Measurements from ENCODE around the gene TGFB3.
A peak's percentile ranks its signal among the peaks of the same experiment; 100 is the strongest.

TGFB3 gene

DNA sequence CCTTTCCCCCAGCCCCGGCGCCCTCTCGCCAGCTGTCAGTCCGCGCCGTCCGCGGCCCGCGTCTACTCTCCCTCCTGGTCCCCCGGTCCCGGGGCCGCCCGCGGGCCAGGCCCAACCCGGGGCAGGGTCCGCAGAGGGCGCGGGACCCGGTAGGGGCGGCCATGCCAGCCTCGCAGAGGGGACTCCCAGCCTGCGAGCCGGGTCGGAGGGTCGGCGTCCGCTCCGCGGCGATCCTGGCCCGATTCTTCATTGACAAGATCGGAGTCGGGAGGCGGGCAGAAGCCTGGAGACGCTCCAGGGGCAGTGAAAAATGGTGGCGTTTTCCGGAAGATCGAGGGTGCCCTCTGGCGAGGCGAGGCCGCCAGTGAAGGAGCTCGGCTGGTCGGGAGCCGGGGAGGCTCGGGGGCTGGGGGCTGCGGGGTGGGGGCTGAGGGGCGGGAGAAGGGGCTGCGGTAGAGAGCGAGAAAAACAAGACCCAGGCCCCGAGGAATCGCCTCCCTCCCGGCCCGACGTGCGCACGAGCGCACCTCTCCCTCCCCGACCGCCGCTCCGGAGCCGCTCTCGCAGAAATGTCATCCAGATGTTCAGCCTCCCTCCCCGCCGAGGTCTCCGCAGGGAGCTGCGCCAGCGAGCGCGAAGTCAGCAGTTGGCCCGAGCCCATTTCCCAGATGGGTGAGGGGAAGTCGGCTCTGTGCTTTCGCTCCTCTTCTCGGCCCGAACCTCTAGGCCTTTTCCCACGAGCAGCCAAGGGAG, 647 bp upstream of the TGFB3 start:
- TF ChIP-seq, protein P1, sequence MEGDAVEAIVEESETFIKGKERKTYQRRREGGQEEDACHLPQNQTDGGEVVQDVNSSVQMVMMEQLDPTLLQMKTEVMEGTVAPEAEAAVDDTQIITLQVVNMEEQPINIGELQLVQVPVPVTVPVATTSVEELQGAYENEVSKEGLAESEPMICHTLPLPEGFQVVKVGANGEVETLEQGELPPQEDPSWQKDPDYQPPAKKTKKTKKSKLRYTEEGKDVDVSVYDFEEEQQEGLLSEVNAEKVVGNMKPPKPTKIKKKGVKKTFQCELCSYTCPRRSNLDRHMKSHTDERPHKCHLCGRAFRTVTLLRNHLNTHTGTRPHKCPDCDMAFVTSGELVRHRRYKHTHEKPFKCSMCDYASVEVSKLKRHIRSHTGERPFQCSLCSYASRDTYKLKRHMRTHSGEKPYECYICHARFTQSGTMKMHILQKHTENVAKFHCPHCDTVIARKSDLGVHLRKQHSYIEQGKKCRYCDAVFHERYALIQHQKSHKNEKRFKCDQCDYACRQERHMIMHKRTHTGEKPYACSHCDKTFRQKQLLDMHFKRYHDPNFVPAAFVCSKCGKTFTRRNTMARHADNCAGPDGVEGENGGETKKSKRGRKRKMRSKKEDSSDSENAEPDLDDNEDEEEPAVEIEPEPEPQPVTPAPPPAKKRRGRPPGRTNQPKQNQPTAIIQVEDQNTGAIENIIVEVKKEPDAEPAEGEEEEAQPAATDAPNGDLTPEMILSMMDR (IDR thresholded peaks at IDR 0.05; ENCODE audit: insufficient read depth, low read depth, low read length, missing control alignments): peak; percentile 72
- H3K4me3 ChIP-seq (ENCODE audit: low read depth, low read length): peak overlapping the region; percentile 71
- peak; percentile 81 for DNase-seq (ENCODE audit: low read depth)

DNA sequence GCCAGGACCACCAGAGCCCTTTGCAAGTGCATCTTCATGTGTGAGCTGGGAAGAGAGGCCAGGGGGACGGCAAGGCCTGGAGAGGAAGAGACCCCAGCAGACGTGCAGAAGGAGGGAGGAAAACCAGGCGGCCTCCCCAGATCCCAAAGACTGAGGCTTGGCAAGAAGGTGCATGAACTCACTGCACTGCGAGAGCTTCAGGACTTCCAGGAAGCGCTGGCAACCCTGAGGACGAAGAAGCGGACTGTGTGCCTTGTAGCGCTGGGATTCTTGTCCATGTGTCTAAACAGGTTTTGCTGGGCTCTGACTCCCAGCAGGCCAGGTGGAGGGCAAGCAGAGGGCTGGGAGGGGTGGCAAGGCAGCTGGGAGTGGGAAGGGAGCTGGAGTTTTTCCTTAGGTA, 939 bp downstream of the TGFB3 start:
- TF ChIP-seq, protein P1 (IDR thresholded peaks at IDR 0.05; ENCODE audit: insufficient read depth, low read depth, low read length, missing control alignments): no peak
- H3K4me3 ChIP-seq (ENCODE audit: low read depth, low read length): no peak overlapping the region
- DNase-seq (ENCODE audit: low read depth): no peak

DNA sequence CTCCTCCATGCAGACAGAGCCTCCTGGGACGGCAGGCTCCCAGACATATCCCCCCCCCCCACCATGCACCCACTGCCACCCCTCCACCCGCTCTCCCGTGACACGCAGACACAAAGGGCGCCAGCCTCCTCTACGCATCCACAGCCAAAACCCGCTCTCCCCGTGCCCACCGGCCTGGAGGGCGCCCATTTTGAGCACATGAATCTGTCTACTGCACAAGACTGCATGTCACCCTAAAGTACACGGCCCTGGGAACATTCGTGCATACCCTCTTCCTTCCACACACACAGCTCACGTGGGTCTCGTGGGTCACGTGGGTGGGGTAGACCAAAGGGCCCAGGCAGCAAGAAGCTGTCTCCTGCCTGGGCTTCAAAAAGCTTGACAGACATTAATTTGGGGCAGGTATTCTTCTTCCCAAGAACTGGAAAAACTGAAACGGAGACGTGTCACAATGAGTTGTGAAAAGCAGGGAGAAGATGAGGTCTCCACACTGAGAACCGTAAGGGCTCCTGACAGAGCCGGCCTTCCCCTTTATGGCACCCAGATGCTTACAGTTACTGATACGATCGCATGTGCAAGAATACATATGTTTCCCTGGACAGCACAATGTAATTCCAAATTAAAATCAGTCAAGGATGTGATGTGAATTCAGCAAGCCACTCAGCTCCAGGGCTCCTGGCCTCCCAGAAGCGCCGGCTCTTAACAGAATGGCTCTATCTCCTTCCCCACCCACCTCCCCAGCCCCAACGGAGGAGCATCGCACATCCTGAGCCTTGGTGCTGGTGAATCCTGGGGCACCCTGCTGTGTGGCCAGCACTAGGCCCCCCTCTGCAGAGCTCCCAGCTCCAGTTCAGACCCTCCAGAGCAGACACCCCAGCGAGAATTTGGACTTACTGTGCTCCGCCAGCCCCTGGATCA, 1.9 kb downstream of the TGFB3 start:
- no peak for DNase-seq (ENCODE audit: low read depth)
- H3K4me3 ChIP-seq (ENCODE audit: low read depth, low read length): no peak overlapping the region
- TF ChIP-seq, protein P1 (IDR thresholded peaks at IDR 0.05; ENCODE audit: insufficient read depth, low read depth, low read length, missing control alignments): no peak

DNA sequence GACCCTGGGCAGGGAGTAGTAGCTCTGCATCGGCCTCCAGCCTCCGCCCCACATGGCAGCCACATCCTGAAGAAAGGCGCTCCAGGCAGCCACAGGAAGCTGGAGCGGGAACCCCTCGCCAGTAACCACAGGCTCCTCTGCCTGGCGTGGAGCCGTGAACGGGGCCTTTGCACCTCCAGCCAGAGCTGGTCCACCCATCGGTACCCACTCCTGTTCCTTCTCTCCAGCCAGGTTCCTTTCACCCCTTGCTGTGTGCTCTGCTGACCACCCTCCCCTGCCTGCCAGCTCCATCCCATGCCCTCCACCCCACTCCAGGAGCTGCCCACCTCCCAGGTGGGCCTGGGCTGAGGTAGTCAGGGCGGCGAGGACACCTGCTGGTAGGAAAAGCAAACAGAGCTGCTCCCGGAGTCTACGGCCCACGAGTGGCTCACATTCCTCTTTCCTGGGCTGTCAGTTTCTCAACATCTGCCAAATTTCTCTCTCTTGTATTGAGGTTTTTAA, 2.7 kb downstream of the TGFB3 start:
- TF ChIP-seq, protein P1 (IDR thresholded peaks at IDR 0.05; ENCODE audit: insufficient read depth, low read depth, low read length, missing control alignments): peak; percentile 50
- no peak overlapping the region for H3K4me3 ChIP-seq (ENCODE audit: low read depth, low read length)
- DNase-seq (ENCODE audit: low read depth): peak; percentile 27

DNA sequence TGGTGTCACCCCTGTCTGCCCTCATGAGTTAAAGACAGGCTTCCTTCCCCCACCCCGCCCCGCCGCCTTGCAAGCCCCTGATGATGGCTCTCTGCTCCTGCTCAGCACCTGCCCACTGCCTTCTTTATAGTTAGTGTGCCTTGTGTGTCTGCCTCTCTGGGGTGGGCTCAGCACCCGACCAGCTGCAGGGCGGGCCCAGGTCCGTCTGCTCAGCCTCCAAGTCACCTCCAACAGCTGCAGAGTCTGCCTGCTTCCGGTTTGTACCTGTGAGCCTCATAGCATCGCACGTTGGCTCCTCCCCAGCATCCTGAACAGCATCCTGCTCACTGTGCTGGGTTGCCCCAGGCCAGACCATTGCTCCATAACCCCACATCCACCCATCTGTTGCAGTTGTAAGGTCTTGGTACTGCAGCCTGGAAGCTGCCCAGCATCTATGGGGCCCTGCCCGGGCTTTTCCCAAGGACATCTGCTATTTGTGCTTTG, 3.5 kb downstream of the TGFB3 start:
- H3K4me3 ChIP-seq (ENCODE audit: low read depth, low read length): no peak overlapping the region
- TF ChIP-seq, protein P1 (IDR thresholded peaks at IDR 0.05; ENCODE audit: insufficient read depth, low read depth, low read length, missing control alignments): no peak
- DNase-seq (ENCODE audit: low read depth): peak; percentile 45

DNA sequence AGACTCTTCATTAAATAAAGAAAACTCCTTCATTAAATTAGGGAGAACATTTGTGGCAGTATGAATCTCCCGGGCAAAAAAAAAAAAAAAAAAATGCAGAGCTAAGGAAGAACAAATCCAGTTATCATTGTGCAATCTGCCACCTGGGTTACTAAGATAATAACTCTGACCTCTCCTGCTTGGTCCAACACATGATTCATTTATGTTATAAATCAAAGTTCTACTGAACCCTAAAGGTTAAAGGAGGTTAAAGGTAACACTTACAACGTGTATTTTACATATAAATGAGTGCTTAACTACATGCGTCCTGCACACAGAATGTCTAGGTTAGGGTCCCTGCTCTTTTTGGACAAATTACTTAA, 4.2 kb downstream of the TGFB3 start:
- DNase-seq (ENCODE audit: low read depth): no peak
- TF ChIP-seq, protein P1 (IDR thresholded peaks at IDR 0.05; ENCODE audit: insufficient read depth, low read depth, low read length, missing control alignments): no peak
- no peak overlapping the region for H3K4me3 ChIP-seq (ENCODE audit: low read depth, low read length)

All from GM12865 (cell line).